Muscle of leg (tissue), 11 donors: ENCODE results near the gene IL17REL. TPM values are rescaled to one million over a fixed set of nuclear protein-coding genes. Genes with fewer than 3 reads are reported as not detected.
"Not testable (repeated sequence)": the region's sequence is repeated elsewhere in the genome, so short reads cannot be mapped to it uniquely, and the experiment has no call there.

Experiments used
- DNase-seq: peaks from one replicate; pipeline ENCODE4 v3.0.0; 2013
- H3K27ac ChIP-seq: one replicate; pipeline ENCODE4 v1.5.1; 2013; ENCODE audit warnings: mild to moderate bottlenecking, low read length, control low read depth
- H3K27me3 ChIP-seq: one replicate; pipeline ENCODE4 v1.6.1; 2013; ENCODE audit warnings: low read length; ENCODE audit not compliant: control insufficient read depth, insufficient read depth
- H3K36me3 ChIP-seq: one replicate; pipeline ENCODE4 v1.6.1; 2013; ENCODE audit warnings: low read length; ENCODE audit not compliant: control insufficient read depth, insufficient read depth
- H3K4me1 ChIP-seq: one replicate; pipeline ENCODE4 v1.6.1; 2013; ENCODE audit warnings: low read length; ENCODE audit not compliant: control insufficient read depth, insufficient read depth
- H3K4me3 ChIP-seq: one replicate; pipeline ENCODE4 v1.5.1; 2013; ENCODE audit warnings: low read length, control low read depth
- H3K9me3 ChIP-seq: replicated peaks from 2 replicates; pipeline ENCODE4 v1.6.1; 2013; ENCODE audit warnings: low read depth, low read length; ENCODE audit not compliant: control insufficient read depth
- WGBS: methylation state at CpG from one replicate; pipeline ENCODE4 v1.1.5; 2013; ENCODE audit warnings: missing lambda C conversion rate; ENCODE audit not compliant: insufficient coverage; 5-methylcytosine and 5-hydroxymethylcytosine counted together
- polyA plus RNA-seq, 8 donors: library from polyadenylated mRNA; unstranded; fragments of 120-200 nt; gene quantifications; one replicate each; pipeline versions ENCODE4 v1.2.1 to v1.2.3, GENCODE V29; 2013; ENCODE audit warnings: inconsistent platforms in 1 of 8, low replicate concordance in 1 of 8; ENCODE audit not compliant: insufficient read length in 8 of 8, insufficient read depth in 1 of 8
- total RNA-seq: library from RNA; stranded (reverse); fragments of 120-200 nt; gene quantifications from one replicate; pipeline ENCODE4 v1.2.4, GENCODE V29; 2013

IL17REL gene
- total and polyA plus RNA-seq, 9 donors: 0.05 TPM; not detected in 8

GRCh38 chr22:49981799-49982198 is 30.8 kb downstream of the IL17REL start:
- Histone ChIP-seq H3K27me3 (peaks cover 29% of the 10 kb centered on the region), H3K9me3 (peaks cover 14% of the 10 kb centered on the region)
- not testable (repeated sequence) for H3K36me3 ChIP-seq, H3K4me1 ChIP-seq, DNase-seq, H3K4me3 ChIP-seq, H3K27ac ChIP-seq
- WGBS: 92% methylated on average over 2 of the region's 7 CpGs

- no peaks in the 10 kb centered on the region for H3K36me3 ChIP-seq
- no CpG with 5 or more reads among the region's 7 CpGs for WGBS
- peaks cover 26% of the 10 kb centered on the region for H3K27me3 ChIP-seq
- no peak for DNase-seq
- no peaks in the 10 kb centered on the region for H3K4me1 ChIP-seq
- no peak overlapping the region for H3K27ac ChIP-seq
- no peak overlapping the region for H3K4me3 ChIP-seq
- H3K9me3 ChIP-seq: peaks cover 4% of the 10 kb centered on the region
Measured at GRCh38 chr22:49979587-49980264, 32.8 kb downstream of the IL17REL start.

- peaks cover 4% of the 10 kb centered on the region for H3K9me3 ChIP-seq
- DNase-seq: no peak
- H3K4me3 ChIP-seq: no peak overlapping the region
- WGBS: 75% methylated on average over 5 of the region's 14 CpGs
- no peaks in the 10 kb centered on the region for H3K4me1 ChIP-seq
- H3K27me3 ChIP-seq: peaks cover 9% of the 10 kb centered on the region
- H3K27ac ChIP-seq: no peak overlapping the region
- no peaks in the 10 kb centered on the region for H3K36me3 ChIP-seq
Measured at GRCh38 chr22:49977578-49977977, 35.0 kb downstream of the IL17REL start.

- no peak overlapping the region for H3K27ac ChIP-seq
- DNase-seq: no peak
Measured at GRCh38 chr22:49976439-49977175, 36.0 kb downstream of the IL17REL start.

GRCh38 chr22:49975543-49976389 is 36.8 kb downstream of the IL17REL start:
- H3K27ac ChIP-seq: no peak overlapping the region
- DNase-seq: no peak
- H3K4me1 ChIP-seq: peaks cover 10% of the 10 kb centered on the region
- peaks cover 23% of the 10 kb centered on the region for H3K27me3 ChIP-seq
- no peaks in the 10 kb centered on the region for H3K36me3 ChIP-seq
- peaks cover 4% of the 10 kb centered on the region for H3K9me3 ChIP-seq
- no peak overlapping the region for H3K4me3 ChIP-seq
- WGBS: 25% methylated on average over 14 of the region's 17 CpGs

More at GRCh38 chr22:49976439-49977175, 36.0 kb downstream of the IL17REL start:
- Histone ChIP-seq H3K4me3 (no peak overlapping the region), H3K4me1 (peaks cover 2% of the 10 kb centered on the region), H3K27me3 (peaks cover 16% of the 10 kb centered on the region), H3K36me3 (no peaks in the 10 kb centered on the region), H3K9me3 (peaks cover 4% of the 10 kb centered on the region)
- WGBS: 32% methylated on average over 8 of the region's 15 CpGs

- Histone ChIP-seq H3K4me3 (no peak overlapping the region), H3K27me3 (peaks cover 33% of the 10 kb centered on the region), H3K27ac (no peak overlapping the region), H3K4me1 (peaks cover 15% of the 10 kb centered on the region), H3K36me3 (no peaks in the 10 kb centered on the region), H3K9me3 (no peaks in the 10 kb centered on the region)
- 91% methylated on average over 4 of the region's 5 CpGs for whole genome bisulfite sequencing
- no peak for DNase-seq
Measured at GRCh38 chr22:49973018-49973961, 39.3 kb downstream of the IL17REL start.

- 29% methylated on average over 45 of the region's 45 CpGs for WGBS
- peak; percentile 8 for DNase-seq
Measured at GRCh38 chr22:49972163-49973017, 40.2 kb downstream of the IL17REL start.

GRCh38 chr22:49971232-49972162 is 41.1 kb downstream of the IL17REL start:
- WGBS: 4% methylated on average over 60 of the region's 81 CpGs
- Histone ChIP-seq H3K27ac (no peak overlapping the region), H3K9me3 (no peaks in the 10 kb centered on the region), H3K36me3 (no peaks in the 10 kb centered on the region), H3K27me3 (peaks cover 31% of the 10 kb centered on the region), H3K4me3 (peak overlapping the region; percentile 26), H3K4me1 (peaks cover 32% of the 10 kb centered on the region)
- DNase-seq: peak; percentile 46

More at GRCh38 chr22:49972163-49973017, 40.2 kb downstream of the IL17REL start:
- H3K4me3 ChIP-seq: no peak overlapping the region
- H3K27ac ChIP-seq: no peak overlapping the region
- peaks cover 23% of the 10 kb centered on the region for H3K4me1 ChIP-seq
- H3K36me3 ChIP-seq: no peaks in the 10 kb centered on the region
- H3K9me3 ChIP-seq: no peaks in the 10 kb centered on the region
- peaks cover 31% of the 10 kb centered on the region for H3K27me3 ChIP-seq
